ENCODE results near the gene TRIM67. TPM values are rescaled to one million over a fixed set of nuclear protein-coding genes. Genes with fewer than 3 reads are reported as not detected.

Gene TRIM67
- total RNA-seq, 2 donors from 2014 or later: not detected

DNA sequence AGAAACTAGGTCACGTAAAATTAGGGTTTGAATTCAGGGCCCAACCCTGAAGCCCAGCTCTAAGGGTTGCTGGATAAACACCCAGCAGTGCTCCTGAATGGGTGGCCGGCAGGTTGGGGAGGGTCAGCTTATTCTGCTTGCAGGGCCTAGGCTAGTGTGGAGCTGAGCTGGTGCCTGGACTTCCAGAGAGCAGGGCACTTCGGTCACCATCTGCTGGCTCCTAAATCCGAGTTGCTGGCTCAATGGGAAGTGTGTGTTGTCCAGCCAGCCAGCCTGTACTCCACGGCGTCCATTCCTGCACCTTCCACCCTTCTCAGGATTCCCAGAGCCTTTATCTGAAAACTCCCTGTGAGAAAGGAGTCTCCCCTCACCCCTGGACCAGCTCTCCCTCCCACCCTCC lies 23.0 kb downstream of the TRIM67 start:
- Histone ChIP-seq H3K36me3 (no peaks in the 10 kb centered on the region), H3K27ac (no peak overlapping the region), H3K9me3 (no peaks in the 10 kb centered on the region), H3K4me3 (no peak overlapping the region), H3K27me3 (replicated peaks; ENCODE audit: insufficient read depth) (no peaks in the 10 kb centered on the region), H3K4me1 (ENCODE audit: control insufficient read depth in 1 of 2, low read depth in 2 of 2) (no peaks in the 10 kb centered on the region)
- DNase-seq (ENCODE audit: low spot score): no peak
- ATAC-seq (ENCODE audit: insufficient number of reproducible peaks, low FRiP score, low read depth): no peak
- no peak for TF ChIP-seq CTCF (IDR thresholded peaks at IDR 0.05)

DNA sequence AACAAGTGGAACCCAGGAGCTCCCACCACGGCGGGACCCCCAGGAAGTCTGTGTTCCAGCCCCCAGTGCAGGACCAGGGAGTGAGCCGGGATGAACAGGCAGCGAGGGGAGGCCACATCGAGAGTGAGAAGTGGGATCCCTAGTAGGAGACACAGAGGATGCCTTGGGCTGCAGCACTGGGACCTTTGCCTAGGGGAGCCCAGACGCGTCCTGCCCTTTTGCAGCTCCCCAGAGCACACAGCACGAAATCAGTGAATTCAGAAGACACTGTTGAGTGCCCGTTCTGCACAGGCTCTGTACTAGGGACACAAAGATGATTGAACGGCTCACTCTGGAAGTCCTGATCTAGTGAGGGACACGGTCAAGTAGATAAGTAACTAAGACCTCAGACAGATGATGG lies 23.5 kb downstream of the TRIM67 start:
- H3K36me3 ChIP-seq: no peaks in the 10 kb centered on the region
- no peaks in the 10 kb centered on the region for H3K4me1 ChIP-seq (ENCODE audit: control insufficient read depth in 1 of 2, low read depth in 2 of 2)
- DNase-seq (ENCODE audit: low spot score) (no peak), ATAC-seq (ENCODE audit: insufficient number of reproducible peaks, low FRiP score, low read depth) (no peak)
- no peak for TF ChIP-seq CTCF (IDR thresholded peaks at IDR 0.05)
- no peak overlapping the region for H3K27ac ChIP-seq
- no peaks in the 10 kb centered on the region for H3K9me3 ChIP-seq
- no peak overlapping the region for H3K4me3 ChIP-seq
- no peaks in the 10 kb centered on the region for H3K27me3 ChIP-seq (replicated peaks; ENCODE audit: insufficient read depth)

DNA sequence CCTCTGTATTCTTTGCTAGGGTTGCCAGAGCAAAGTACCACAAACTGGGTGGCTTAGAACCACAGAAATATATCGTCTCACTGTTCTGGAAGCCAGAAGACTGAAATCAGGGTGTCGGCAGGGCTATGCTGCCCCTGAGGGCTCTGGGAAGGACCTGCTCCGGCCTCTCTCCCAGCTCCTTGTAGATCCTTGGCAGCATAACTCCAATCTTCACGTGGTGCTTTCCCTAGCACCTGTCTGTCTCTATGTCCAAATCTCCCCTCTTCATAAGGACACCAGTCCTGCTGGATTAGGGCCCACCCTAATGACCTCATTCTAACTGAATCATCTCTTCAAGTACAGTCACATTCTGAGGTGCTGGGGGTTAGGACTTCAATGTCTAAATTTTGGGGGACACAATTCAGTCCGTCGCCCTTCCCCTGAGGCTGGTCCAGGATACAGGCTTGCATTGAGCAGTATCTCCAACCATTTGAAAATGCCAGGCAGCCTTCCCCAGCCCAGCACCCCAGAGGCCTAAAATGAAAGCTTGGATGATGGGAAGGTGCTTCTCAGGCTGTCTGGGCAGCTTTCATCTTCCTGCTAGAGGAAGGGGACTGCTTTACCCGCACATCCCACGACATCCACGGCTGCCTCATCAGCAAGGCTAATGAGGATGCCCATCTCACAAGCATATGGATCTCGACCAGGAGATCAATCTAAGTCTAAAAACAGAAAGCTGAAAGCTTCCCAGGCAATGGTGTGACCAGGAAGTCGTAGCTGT lies 24.7 kb downstream of the TRIM67 start:
- H3K9me3 ChIP-seq: no peaks in the 10 kb centered on the region
- no peak for TF ChIP-seq CTCF (IDR thresholded peaks at IDR 0.05)
- ATAC-seq (ENCODE audit: insufficient number of reproducible peaks, low FRiP score, low read depth) (no peak), DNase-seq (ENCODE audit: low spot score) (no peak)
- no peak overlapping the region for H3K4me3 ChIP-seq
- H3K27me3 ChIP-seq (replicated peaks; ENCODE audit: insufficient read depth): no peaks in the 10 kb centered on the region
- no peaks in the 10 kb centered on the region for H3K4me1 ChIP-seq (ENCODE audit: control insufficient read depth in 1 of 2, low read depth in 2 of 2)
- H3K27ac ChIP-seq: no peak overlapping the region
- no peaks in the 10 kb centered on the region for H3K36me3 ChIP-seq

GRCh38 chr1:231187571-231187970 lies 25.7 kb downstream of the TRIM67 start:
- Histone ChIP-seq H3K4me1 (ENCODE audit: control insufficient read depth in 1 of 2, low read depth in 2 of 2) (no peaks in the 10 kb centered on the region), H3K27me3 (replicated peaks; ENCODE audit: insufficient read depth) (no peaks in the 10 kb centered on the region), H3K9me3 (no peaks in the 10 kb centered on the region), H3K36me3 (no peaks in the 10 kb centered on the region), H3K27ac (no peak overlapping the region), H3K4me3 (no peak overlapping the region)
- no peak for ATAC-seq (ENCODE audit: insufficient number of reproducible peaks, low FRiP score, low read depth)
- DNase-seq (ENCODE audit: low spot score): no peak
- no peak for TF ChIP-seq CTCF (IDR thresholded peaks at IDR 0.05)

GRCh38 chr1:231188072-231188471 lies 26.2 kb downstream of the TRIM67 start:
- H3K27ac ChIP-seq: no peak overlapping the region
- H3K4me1 ChIP-seq (ENCODE audit: control insufficient read depth in 1 of 2, low read depth in 2 of 2): no peaks in the 10 kb centered on the region
- DNase-seq (ENCODE audit: low spot score) (no peak), ATAC-seq (ENCODE audit: insufficient number of reproducible peaks, low FRiP score, low read depth) (no peak)
- no peak for TF ChIP-seq CTCF (IDR thresholded peaks at IDR 0.05)
- no peaks in the 10 kb centered on the region for H3K27me3 ChIP-seq (replicated peaks; ENCODE audit: insufficient read depth)
- no peaks in the 10 kb centered on the region for H3K36me3 ChIP-seq
- no peaks in the 10 kb centered on the region for H3K9me3 ChIP-seq
- H3K4me3 ChIP-seq: no peak overlapping the region
